Neural cell (in vitro differentiated cells): Measurements from ENCODE around the gene C5AR1.

ENCODE experiments used
- CTCF ChIP-seq: fragments of 450-650 bp; IDR thresholded peaks from 2 replicates; pipeline ENCODE4 v1.5.1; 2014; ENCODE audit warnings: antibody characterized with exemption, mild to moderate bottlenecking, moderate library complexity; ENCODE audit not compliant: poor library complexity, severe bottlenecking
- EP300 ChIP-seq: fragments of 450-650 bp; conservative IDR thresholded peaks from 2 replicates; pipeline ENCODE4 v1.6.1; 2014; ENCODE audit warnings: antibody characterized with exemption, mild to moderate bottlenecking, moderate library complexity; ENCODE audit not compliant: poor library complexity, severe bottlenecking
- MXI1 ChIP-seq: fragments of 450-650 bp; conservative IDR thresholded peaks from 2 replicates; pipeline ENCODE4 v1.6.1; 2014; ENCODE audit warnings: antibody characterized with exemption, mild to moderate bottlenecking; ENCODE audit not compliant: poor library complexity, severe bottlenecking
- RAD21 ChIP-seq: fragments of 450-650 bp; conservative IDR thresholded peaks from 2 replicates; pipeline ENCODE4 v1.6.1; 2014; ENCODE audit warnings: antibody characterized with exemption, mild to moderate bottlenecking, moderate library complexity
- REST ChIP-seq: IDR thresholded peaks from 2 replicates; pipeline ENCODE4 v1.6.1; 2012; ENCODE audit warnings: borderline replicate concordance
- SMC3 ChIP-seq: fragments of 450-650 bp; conservative IDR thresholded peaks from 2 replicates; pipeline ENCODE4 v1.6.1; 2014; ENCODE audit warnings: antibody characterized with exemption, mild to moderate bottlenecking, moderate library complexity; ENCODE audit not compliant: poor library complexity
- TAF1 ChIP-seq: IDR thresholded peaks from 2 replicates; pipeline ENCODE4 v1.6.1; 2012; ENCODE audit warnings: low read depth

GRCh38 chr19:47309038-47309437 is 623 bp upstream of the C5AR1 start:
- no peak for TF ChIP-seq CTCF
- no peak for TF ChIP-seq SMC3
- TF ChIP-seq MXI1, result no peak
- TF ChIP-seq TAF1, result no peak
- no peak for TF ChIP-seq REST
- TF ChIP-seq EP300, result no peak
- TF ChIP-seq RAD21, result no peak
